Upper lobe of right lung (tissue), 1 donor: ENCODE results near the gene FOXD1. TPM values are rescaled to one million over a fixed set of nuclear protein-coding genes. Genes with fewer than 3 reads are reported as not detected.

Experiments used
- ATAC-seq: fragments of 200-7000 bp; cut with Tn5 transposase; one replicate; pipeline ENCODE4 v1.9.1; 2020; ENCODE audit warnings: mild to moderate bottlenecking, moderate library complexity
- DNase-seq: peaks from one replicate; pipeline ENCODE4 v3.0.0-alpha.2; 2020
- H3K27ac ChIP-seq: fragments of 200-600 bp; one replicate; pipeline ENCODE4 v1.8.0; 2022
- H3K27me3 ChIP-seq: fragments of 200-600 bp; one replicate; pipeline ENCODE4 v1.8.0; 2022; ENCODE audit warnings: mild to moderate bottlenecking
- H3K36me3 ChIP-seq: fragments of 200-600 bp; one replicate; pipeline ENCODE4 v1.8.0; 2022
- H3K4me1 ChIP-seq: fragments of 200-600 bp; one replicate; pipeline ENCODE4 v1.8.0; 2022
- H3K4me3 ChIP-seq: fragments of 200-600 bp; one replicate; pipeline ENCODE4 v1.8.0; 2022; ENCODE audit warnings: mild to moderate bottlenecking
- H3K9me3 ChIP-seq: fragments of 200-600 bp; one replicate; pipeline ENCODE4 v1.8.0; 2022
- CTCF ChIP-seq: fragments of 200-600 bp; IDR thresholded peaks from one replicate; pipeline ENCODE4 v1.8.0; 2022; ENCODE audit warnings: antibody characterized with exemption
- intact Hi-C: fragments of 100-400 bp; cut with DNase I; formaldehyde crosslinking; loops from one replicate; pipeline ENCODE4 v1.11.0; 2022
- total RNA-seq: library from RNA; stranded (reverse); fragmentation: NEBNext Ultra II Directional; extraction: Animal tissue kit (Norgen Biotek cat#: 25700); gene quantifications from one replicate; pipeline ENCODE4 v1.2.1, GENCODE V29; 2021
- donor health status: DM: no; HTN: yes; CAD: no; lungs with severe emphysema.

The FOXD1 gene
- total RNA-seq, 1 donor from 2014 or later = 1.2 TPM

GRCh38 chr5:73405691-73406090 lies 42.9 kb downstream of the FOXD1 start:
- H3K4me3 ChIP-seq = no peak overlapping the region
- intact Hi-C loops = no loop called here
- H3K27me3 ChIP-seq = peaks cover 36% of the 10 kb centered on the region
- H3K4me1 ChIP-seq = no peaks in the 10 kb centered on the region
- H3K36me3 ChIP-seq = no peaks in the 10 kb centered on the region
- TF ChIP-seq CTCF = no peak
- H3K27ac ChIP-seq = no peak overlapping the region
- ATAC-seq (no peak), DNase-seq (no peak)
- H3K9me3 ChIP-seq = no peaks in the 10 kb centered on the region

- Histone ChIP-seq H3K36me3 (no peaks in the 10 kb centered on the region), H3K27me3 (peaks cover 46% of the 10 kb centered on the region), H3K9me3 (no peaks in the 10 kb centered on the region), H3K27ac (no peak overlapping the region), H3K4me1 (no peaks in the 10 kb centered on the region), H3K4me3 (no peak overlapping the region)
- intact Hi-C loops = no loop called here
- DNase-seq (no peak), ATAC-seq (no peak)
- no peak for TF ChIP-seq CTCF
Observed at GRCh38 chr5:73399775-73400174, 48.8 kb downstream of the FOXD1 start.

Other genes with a start within 250 kb of the FOXD1 start
- 394 TPM for gene BTF3, start 49.7 kb upstream of the FOXD1 start, total RNA-seq
- 24.0 TPM for gene ANKRA2, start 116.9 kb upstream of the FOXD1 start, total RNA-seq
- gene UTP15, start 117.0 kb upstream of the FOXD1 start, total RNA-seq = 20.1 TPM
- gene ARHGEF28, start 177.4 kb upstream of the FOXD1 start, total RNA-seq = 22.3 TPM